Measurements from ENCODE around the gene PSMF1.
"Not testable (repeated sequence)": the region's sequence is repeated elsewhere in the genome, so short reads cannot be mapped to it uniquely, and the experiment has no call there.

GRCh38 chr20:1149812-1150211 is 31.4 kb downstream of the PSMF1 start:
- TF ChIP-seq CTCF (conservative IDR thresholded peaks at IDR 0.05; ENCODE audit: low read depth, low read length); POLR2A (IDR thresholded peaks at IDR 0.05; ENCODE audit: low read depth, low read length): not testable (repeated sequence)

Measured in IMR-90 (cell line).